Measurements from ENCODE around the gene MRC1.

DNA sequence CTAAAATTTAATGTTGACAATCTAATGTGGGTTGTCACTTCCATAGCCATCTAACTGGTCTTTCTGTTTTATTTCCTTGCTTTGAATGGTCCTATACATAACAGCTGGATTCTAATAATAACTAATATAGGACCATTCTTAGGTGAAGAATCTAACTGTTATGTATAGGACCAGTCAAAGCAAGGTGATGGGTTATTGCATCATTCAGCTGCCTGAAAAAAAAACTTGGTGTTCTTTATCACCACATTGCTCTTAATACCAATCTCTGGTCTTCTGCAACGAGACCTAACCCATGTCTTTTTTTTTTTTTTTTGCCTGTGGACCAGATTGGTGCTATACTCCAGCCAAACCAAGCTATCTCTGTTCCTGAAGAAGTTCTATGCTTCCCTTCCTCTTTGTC is 96.9 kb downstream of the MRC1 start:
- no peak for TF ChIP-seq CTCF (IDR thresholded peaks at IDR 0.05)
- TF ChIP-seq POLR2A (IDR thresholded peaks at IDR 0.05) = no peak

All from uterus (tissue), 2 donors.